GM18870 (cell line): Measurements from ENCODE around the gene GBA2.

Source experiments
- ATAC-seq: cut with Tn5 transposase; IDR thresholded peaks from one replicate; pipeline ENCODE4 v1.9.1; 2021; ENCODE audit warnings: moderate library complexity; ENCODE audit not compliant: unreplicated experiment

The GBA2 gene

DNA sequence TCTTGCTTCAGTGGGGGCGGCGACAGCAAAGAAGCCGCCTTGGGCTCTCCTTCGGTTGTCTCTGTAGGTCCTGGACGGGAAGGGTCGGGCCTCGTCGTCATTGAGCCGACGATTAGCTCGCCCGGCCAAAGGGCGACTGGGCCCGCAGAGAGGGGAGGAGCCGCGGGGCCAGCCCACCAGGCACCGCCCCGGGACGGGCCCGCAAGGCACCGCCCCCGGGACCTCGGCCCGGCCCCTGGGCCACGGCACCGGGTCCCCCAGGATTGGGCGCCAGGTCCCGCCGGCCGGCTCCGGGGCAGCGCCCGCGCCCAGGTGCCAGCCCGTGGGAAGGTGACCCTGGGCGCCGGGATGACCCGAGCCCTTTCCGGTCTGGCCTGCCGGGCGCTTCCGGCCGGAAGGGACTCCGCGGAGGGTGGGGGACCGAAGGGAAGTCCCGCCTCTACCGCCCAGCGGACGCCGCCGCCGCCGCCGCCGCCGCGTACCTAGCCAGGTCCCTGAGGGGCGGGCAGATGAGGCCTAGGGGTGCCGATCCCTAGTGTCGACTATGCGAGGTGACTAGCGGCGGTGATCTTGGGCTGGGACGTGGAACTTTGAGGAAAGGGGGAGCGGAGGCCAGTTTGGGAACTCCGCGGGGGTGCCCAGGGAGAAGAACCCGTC, at the start of gene GBA2, which contains the start of gene RGP1:
Gene GBA2 (minus strand): TSS at position 371 of the 657 bp plus-strand sequence. CDS start 524 bp downstream, outside the sequence.
Gene RGP1 (plus strand): TSS at position 430 of the 657 bp plus-strand sequence. CDS start 469 bp downstream, outside the sequence.
- ATAC-seq = no peak

DNA sequence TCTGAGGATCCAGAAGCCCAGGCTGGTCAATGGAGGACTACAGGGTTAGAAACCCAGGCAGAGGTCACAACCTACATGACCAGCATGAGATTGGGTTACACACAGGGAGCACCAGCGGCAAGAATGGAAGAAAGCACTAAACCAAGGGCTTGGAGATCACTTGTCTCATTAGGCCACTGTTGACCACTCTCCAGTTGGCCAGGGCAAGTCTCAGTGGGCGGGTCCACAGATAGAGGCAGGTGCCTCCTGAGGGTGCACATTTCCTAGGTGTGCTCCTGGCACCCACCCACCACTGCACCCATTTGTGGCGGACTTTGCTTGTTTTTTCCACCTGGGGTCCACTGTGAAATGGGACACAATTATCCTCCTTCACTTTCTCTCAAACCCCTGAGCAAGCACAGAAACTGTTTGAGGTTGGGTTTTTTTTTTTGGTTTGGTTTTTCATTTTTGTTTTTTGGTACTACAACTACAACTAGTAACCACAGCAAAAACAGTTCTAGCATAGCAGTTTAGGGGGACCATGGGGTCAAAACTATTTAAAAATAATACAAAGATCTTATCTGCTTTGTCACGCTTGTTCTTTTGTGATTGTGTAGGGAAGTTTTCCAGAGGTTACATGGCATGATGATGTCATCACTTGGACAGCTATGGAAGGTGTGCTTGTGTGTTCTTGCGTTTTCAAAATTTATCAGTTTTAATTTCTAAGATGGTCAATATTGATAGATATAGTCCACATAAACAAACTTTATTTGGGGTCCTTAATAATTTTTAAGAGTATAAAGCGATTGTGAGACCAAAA, 48.5 kb upstream of the GBA2 start:
- ATAC-seq = no peak

DNA sequence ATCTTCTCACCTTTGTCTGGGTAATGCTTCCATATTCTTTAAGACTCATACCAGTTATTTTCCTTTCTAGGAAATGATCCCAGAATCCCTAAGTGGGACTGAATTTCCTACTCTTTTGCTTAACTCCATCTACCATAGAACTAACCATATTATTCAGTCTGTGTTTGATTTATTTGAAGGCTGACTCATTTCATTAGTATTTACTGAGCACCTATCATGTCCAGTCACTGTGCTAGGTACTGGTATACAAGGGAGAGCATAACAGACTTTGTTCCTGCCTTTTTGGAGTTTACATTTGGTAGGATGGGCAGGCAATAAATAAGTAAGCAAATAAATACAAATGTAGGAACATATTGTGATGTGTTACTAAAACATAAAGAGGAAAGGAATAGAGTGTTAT, 46.7 kb upstream of the GBA2 start:
- ATAC-seq = no peak

DNA sequence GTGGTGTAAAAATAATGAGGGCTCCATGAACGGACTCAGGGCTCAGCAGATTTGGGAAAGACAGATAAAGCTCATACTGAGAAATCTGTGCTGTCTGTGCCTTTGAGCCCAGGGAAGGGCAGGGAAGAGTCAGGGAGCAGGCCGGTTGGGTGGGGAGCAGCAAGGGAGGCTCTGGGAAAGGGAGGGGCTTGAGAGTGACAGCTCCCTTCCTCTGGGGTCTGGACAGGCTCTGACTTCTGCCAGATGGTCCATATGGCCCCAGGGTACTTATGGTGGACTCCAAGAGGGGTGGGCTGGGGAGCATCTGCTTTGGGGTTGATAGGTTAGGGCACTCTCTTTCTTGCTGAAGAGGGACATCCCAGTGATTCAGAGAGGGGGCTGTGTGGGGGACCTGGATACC, 44.4 kb upstream of the GBA2 start:
- no peak for ATAC-seq

DNA sequence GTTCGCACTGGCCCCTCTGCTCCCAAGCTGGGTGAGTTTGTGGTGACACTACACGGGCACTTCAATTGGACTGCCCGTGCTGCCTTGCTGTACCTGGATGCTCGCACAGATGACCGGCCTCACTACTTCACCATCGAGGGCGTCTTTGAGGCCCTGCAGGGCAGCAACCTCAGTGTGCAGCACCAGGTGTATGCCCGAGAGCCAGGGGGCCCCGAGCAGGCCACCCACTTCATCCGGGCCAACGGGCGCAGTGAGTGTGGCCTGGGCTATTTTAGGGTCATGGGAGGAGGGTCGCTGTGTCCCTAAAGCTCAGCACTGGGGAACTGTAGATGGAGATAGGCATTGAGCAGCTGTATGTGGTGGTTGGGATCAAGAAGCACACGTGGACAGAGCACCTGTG, 43.8 kb upstream of the GBA2 start:
- ATAC-seq = no peak

DNA sequence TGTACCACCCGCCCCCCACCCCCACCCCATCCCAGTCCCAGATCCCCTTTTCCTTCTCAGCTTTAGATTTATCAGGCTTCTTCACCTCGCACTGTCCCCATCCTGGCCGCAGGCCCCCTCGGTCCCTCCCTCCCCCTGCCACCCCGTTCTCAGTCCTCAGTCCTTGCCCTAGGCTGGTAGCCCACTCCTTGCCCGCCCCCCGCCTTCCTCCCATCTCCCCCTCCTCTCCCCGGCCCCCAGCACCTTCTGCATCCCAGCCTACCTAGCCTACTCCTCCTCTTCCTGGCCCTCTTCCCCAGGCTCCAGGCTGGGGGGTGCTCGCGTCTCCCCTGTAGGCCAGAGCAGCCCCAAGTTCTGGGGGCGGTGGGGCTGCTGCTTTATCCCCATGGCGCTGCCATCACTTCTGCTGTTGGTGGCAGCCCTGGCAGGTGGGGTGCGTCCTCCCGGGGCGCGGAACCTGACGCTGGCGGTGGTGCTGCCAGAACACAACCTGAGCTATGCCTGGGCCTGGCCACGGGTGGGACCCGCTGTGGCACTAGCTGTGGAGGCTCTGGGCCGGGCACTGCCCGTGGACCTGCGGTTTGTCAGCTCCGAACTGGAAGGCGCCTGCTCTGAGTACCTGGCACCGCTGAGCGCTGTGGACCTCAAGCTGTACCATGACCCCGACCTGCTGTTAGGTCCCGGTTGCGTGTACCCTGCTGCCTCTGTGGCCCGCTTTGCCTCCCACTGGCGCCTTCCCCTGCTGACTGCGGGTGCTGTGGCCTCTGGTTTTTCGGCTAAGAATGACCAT, 43.2 kb upstream of the GBA2 start:
- no peak for ATAC-seq

DNA sequence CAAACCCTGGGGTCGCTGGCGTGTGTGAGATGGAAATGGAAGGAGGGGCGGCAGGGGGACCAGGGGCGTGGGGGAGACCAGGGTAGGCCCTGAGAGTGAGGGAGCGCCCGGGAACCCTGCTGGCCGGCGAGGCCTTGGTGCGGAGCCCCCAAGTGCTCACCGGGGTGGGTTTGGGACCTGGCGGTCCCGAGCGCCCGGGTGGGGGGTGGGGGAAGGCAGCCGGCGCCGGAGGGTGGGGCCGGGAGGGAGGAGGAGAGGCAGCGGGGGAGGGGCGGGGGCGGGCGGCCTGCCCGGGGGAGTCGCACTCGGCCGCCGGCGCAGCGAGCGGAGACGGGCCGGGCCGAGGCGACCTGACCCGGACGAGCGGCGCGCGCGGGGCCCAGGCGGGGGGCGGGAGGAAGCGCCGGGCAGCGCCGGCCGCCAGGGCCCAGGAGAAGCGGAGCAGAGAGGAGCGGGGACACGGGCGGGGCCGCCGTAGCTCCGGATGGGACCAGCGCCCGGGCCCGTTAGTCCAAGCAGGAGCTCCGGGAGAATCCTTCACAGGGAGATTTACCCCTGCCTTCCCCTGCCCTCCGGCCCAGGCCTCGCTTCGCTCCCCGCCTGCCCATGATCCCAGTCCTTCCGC, 42.4 kb upstream of the GBA2 start, which contains the start of gene NPR2:
Gene NPR2 (plus strand): TSS at position 295 of the 625 bp plus-strand sequence. CDS start 818 bp downstream, outside the sequence.
- no peak for ATAC-seq

DNA sequence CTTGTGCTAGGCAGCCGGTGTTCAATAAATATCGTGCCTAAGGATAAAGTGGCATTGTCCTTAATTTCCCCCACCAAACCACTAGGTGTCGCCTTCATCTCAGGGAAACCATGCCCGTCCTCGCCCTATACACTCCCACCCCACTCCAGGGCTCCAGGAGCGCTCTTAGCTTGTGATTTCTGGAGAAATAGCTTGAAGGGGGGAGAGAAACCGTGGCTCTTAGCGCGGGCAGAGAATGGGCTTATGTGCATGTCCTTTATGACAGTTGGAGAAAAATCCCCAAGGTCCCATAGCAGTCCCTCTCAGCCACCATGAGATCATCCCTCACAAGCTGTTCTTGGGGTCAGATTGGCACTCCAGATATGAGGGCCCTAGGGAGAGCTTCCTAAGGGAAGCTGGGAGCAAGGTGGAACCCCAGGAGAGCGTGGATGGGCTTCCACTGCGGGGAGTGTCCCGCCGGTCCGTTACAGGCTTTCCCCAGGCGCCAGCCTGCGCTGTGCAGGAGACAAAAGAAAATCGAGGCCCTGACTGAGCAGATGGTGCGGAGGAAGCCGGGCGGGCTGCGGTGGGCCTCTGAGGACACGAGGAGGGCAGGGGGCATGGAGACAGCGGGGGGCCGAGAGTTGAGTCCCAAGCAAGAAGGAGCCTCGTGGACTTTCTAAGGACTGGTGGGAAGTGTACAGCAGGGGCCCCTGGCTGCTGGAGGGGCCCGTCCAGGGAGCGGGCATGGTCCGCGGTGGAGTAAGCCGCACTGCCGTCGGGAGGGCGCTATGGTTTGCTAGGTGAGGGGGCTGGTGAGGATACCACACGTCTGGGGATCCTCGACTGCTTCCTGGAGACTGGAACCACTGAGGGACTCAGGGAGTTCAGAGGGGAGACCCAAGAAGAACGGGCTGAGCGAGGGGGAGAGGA, 41.6 kb upstream of the GBA2 start:
- no peak for ATAC-seq

DNA sequence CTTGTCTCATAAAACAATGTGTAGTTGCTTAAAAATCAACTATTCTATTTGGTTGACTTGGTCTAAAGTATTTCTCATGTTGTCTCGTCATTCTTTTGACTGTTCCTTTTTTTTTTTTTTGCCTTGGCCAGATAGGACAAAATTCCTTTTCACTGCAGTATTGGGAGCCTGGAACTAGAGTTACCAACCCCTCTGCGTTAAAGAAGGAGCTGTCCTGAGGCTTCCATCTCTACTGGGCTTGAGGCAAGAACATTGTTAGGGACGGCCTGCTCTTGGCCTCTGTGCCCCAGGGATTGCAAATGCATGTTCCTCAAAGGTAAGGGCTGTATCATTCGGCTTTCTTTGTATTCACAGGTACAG, 41.0 kb upstream of the GBA2 start:
- ATAC-seq = no peak

DNA sequence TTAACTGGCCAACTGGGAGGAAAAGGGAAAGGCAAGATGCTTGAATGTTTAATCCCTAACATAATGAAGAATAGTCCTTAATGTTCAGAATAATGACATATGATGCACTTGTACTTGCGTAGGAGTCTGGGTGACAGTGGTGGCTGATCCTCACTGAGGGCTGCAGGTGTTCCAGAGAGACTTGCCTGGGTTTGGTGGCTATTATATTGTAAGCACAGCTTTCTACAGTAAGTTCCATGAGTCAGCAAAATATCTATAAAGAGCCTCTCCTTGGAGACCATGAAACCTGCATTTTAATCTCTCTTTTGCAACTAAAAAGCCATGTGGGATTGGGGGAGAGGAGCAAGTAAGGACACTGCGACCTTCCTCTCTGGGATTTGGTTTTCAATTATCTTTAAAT, 40.5 kb upstream of the GBA2 start:
- no peak for ATAC-seq

DNA sequence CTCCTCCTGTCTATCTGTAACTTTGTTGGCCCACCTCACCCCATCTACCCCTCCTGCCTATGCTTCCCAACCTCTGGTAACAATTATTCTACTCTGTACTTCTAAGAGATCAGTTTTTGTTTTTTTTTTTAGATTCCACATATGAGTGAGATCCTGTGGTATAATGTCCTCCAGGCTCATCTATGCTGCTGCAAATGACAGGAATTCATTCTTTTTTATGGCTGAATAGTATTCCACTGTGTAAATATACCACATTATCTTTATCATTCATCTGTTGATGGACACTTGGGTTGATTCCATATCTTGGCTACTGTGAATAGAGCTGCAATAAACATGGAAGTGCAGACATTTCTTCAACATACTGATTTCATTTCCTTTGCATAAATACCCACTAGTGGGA, 34.4 kb upstream of the GBA2 start:
- ATAC-seq = no peak

DNA sequence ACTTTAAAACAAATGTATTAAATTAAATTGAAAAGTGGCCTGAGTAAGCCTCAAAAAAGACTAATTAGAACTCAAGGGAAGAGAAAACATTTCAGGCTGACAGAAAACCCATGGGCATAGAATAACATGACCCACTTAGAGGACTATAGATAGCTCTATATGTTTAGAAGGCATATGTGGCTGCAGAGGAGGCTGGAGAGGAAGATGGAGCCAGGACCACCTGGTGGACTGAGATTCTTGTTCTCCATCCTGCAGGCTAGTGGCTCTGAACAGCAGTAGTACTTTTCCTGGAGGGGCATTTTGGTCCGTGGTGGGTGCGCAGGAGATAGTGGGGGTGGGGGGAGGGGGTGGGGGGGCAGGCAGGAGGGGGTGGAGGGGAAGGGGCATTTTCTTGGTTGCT, 32.0 kb upstream of the GBA2 start:
- no peak for ATAC-seq

DNA sequence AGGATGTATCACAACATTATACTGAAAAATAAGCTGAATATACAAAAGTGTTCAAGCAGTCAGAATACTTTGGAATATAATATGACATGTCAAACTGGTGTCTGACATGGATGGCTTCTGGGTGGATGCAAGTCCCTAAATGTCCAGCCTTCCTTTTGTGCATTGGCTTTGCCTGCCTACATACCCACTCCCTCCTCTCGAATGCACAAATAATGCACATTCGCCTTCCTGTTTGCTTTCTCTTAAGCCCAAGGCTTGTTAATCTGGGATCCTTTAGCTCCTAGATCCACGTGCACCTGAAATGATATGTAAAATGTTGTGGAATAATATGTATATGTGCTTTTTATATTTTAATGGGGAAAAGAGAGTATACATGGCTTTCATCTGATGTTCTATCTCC, 29.5 kb upstream of the GBA2 start:
- no peak for ATAC-seq

DNA sequence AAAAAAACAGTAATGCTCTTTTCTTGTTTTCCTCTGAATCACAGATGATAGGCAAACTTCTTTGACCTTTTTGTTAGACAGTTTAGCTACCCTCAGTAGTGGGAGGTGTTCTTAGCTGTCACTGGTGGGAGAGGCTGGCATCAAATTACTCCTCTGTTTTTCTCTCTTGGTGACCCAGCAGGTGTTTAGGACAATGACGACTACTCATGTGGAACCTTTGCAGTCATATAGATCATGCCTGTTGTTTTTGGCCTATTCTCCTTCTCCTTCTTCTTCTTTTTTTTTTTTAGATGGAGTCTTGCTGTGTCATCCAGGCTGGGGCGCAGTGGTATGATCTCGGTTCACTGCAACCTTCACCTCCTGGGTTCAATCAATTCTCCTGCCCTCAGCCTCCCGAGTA, 27.0 kb upstream of the GBA2 start:
- no peak for ATAC-seq

DNA sequence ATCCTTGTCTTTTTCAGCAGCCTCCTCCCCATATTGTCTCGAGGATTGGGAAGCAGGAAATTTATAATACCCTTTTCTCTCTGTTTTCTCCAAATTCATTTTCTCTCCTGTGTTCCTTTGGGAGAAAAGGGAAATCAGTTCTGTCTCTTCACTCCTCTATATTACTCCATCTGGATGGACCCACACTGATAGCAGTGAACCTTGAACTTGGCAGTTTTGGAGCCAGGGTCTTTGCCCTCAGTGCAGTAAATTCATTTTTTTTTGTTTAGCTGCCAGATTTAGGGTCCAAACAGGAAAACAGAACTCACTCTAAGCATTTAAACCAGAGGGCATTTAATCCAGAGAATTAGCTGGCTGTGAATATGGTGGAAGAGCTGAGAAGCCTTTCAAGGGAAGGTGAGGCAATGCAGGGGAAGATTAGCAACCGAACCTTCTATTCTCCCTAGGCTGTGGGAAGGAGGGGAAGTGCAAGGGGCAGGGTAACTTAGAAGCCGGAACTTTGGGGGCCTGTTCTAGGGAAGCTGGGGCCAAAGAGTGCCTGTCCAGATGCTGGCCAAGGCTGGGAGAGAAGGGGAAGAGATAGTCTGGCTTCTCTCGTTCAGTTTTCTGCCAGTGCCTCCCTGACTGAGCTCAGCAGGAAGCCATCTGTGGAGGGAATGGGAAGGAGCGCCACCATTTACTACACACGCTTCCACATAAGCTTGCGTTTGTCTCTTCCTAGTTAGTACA, 26.0 kb upstream of the GBA2 start:
- no peak for ATAC-seq

DNA sequence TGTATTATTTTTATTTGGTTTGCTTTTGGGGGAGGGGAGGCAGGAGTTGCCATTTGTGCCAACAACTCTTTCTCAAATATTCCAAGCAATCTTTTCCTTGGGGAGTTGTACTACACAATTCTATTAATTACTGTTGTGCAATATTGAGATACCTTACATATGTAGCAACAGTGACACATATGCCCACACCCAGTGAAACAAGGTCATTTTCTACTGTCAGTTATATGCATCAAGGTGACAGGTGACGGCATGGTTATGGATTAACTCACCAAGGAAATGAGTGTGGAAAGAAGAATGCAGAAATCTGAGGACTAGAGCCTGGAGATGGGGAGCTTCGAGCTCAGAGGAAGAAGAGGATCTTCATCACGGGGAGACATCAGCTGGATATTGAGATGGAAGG, 22.9 kb upstream of the GBA2 start:
- ATAC-seq = no peak

DNA sequence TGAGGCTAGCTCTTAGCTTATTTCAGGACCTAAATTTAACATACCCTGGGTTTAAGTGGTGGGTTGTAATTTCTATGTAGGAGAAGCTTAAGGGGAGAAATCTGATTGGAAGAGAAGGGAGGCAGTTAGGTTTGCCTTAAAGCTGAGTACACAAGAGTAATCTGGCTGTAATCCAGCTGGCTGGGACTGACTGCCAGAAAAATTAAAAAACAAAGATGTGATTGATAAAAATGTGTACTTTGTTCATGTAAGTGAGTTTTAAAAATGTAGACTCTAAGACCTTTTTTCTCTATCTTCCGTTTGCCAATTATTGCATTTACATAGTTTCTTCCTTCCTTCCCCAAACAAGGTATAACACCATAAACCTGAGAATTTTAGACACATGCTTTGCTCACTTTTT, 22.5 kb upstream of the GBA2 start:
- no peak for ATAC-seq

DNA sequence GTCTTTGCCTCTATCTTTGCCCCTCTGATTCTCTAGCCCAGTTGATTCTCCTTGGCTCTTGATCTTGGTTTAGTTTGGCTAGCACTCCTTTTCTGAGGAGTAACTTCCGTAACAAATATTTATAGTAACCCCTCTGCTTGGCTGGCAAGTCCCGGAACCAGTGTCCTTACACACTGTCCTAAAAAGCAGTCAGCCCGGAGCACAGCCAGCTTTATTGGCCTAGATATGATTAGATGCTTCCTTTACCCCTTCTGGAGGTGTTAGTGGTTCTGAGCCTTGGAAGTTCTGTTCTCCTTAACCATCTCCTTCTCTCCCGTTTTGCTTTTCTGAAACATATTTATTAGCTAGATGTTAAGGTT, 22.0 kb upstream of the GBA2 start:
- no peak for ATAC-seq

DNA sequence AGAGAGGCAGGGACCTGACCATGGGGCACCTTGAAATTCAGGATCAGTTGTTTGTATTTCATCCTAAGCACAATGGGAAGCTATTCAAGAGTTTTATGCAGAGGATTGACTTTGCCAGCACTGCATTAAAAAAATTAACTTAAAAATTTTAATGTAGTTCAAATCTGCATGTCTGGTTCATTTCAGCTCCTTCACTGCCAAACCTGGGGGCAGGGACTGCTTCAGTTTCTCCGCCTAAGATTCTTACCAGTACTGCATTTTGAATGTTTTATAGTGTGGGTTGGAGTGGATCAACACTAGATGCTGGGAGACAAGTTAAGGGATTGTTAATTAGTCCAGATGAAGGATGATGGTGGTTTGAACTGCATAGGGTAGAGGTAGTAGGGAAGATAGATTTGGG, 20.7 kb upstream of the GBA2 start:
- no peak for ATAC-seq

DNA sequence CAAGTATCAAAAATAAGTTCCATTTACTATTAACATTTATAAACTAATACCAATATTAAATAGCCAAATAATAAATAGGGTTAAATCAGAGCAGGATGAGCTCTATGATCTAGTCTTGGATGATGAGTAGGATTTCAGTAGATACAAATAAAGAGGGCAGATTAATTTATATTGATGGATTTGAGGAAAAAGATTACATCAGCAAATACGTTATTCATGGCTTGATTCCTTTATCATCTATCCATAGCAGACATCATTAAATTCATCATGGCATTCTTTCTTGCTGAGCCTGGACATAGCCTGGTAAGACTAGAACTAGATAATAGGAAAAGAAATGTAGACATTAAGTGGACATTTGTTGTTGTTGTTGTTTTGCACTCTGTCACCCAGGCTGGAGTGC, 18.4 kb upstream of the GBA2 start:
- no peak for ATAC-seq
